Esophagus muscularis mucosa (tissue), 4 donors: ENCODE measurements around the gene STK10.

Source experiments
- EP300 ChIP-seq: sonication (generic); formaldehyde crosslinking; IDR thresholded peaks from one replicate; pipeline ENCODE4 v1.6.1; 2017; ENCODE audit warnings: antibody characterized with exemption
- POLR2A ChIP-seq: fragments of 450-650 bp; IDR thresholded peaks from one replicate; pipeline ENCODE4 v1.6.1; 2017; ENCODE audit warnings: antibody characterized with exemption, moderate library complexity, mild to moderate bottlenecking, low read depth
- POLR2AphosphoS5 ChIP-seq, 2 donors: sonication (generic); formaldehyde crosslinking; IDR thresholded peaks; one replicate each; pipeline ENCODE4 v1.6.1; 2017; ENCODE audit warnings: antibody characterized with exemption in 2 of 2
- TF ChIP-seq, protein P1 (sequence below), 3 experiments: fragments of 200-600 bp in 2 of 3; fragments of 450-650 bp in 1 of 3; sonication (generic) in 2 of 3; IDR thresholded peaks; one replicate each; pipeline ENCODE4 v1.5.1; 2017 to 2019; ENCODE audit warnings: antibody characterized with exemption in 3 of 3, mild to moderate bottlenecking in 2 of 3, moderate library complexity in 1 of 3

DNA sequence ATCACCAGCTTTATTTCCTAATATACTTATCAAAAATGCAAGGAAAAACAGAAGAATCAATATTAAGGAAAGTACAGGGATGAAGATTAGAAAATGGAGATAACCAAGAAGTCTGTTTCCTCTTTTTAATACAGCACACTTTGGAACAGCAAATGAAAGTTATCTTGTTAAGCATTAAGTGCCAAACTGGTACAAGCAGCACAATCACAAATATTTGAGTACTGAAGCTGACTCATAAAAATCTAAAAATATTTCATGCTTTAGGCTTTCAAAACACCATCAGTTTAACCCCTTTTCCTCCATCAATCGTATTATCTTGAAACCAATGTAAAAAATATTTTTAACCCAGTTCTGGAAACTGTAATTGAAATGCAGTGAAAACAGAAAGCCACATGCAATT lies 184.3 kb downstream of the STK10 start:
- TF ChIP-seq, protein P1, sequence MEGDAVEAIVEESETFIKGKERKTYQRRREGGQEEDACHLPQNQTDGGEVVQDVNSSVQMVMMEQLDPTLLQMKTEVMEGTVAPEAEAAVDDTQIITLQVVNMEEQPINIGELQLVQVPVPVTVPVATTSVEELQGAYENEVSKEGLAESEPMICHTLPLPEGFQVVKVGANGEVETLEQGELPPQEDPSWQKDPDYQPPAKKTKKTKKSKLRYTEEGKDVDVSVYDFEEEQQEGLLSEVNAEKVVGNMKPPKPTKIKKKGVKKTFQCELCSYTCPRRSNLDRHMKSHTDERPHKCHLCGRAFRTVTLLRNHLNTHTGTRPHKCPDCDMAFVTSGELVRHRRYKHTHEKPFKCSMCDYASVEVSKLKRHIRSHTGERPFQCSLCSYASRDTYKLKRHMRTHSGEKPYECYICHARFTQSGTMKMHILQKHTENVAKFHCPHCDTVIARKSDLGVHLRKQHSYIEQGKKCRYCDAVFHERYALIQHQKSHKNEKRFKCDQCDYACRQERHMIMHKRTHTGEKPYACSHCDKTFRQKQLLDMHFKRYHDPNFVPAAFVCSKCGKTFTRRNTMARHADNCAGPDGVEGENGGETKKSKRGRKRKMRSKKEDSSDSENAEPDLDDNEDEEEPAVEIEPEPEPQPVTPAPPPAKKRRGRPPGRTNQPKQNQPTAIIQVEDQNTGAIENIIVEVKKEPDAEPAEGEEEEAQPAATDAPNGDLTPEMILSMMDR (IDR thresholded peaks at IDR 0.05): no peak
- no peak for TF ChIP-seq EP300
- no peak for TF ChIP-seq POLR2A
- TF ChIP-seq POLR2AphosphoS5 (IDR thresholded peaks at IDR 0.05): no peak
